GM12864 (cell line): ENCODE data around the gene PPP6R2.

ENCODE experiments used
- DNase-seq: peaks from one replicate; pipeline ENCODE4 v3.0.0-alpha.2; 2011; ENCODE audit warnings: low read depth
- H3K4me3 ChIP-seq: 2 replicates; pipeline ENCODE4 v1.5.1; 2011; ENCODE audit warnings: mild to moderate bottlenecking, low read depth, low read length, control low read depth
- CTCF ChIP-seq: IDR thresholded peaks from 2 replicates; pipeline ENCODE4 v1.5.1; 2011; ENCODE audit warnings: low read depth, mild to moderate bottlenecking, moderate library complexity, low read length, control low read depth, inconsistent platforms; ENCODE audit errors: missing control alignments

The PPP6R2 gene

GRCh38 chr22:50311606-50312351 lies 31.3 kb upstream of the PPP6R2 start:
- H3K4me3 ChIP-seq: no peak overlapping the region
- DNase-seq: no peak
- no peak for TF ChIP-seq CTCF

GRCh38 chr22:50312371-50312770 lies 30.8 kb upstream of the PPP6R2 start:
- no peak overlapping the region for H3K4me3 ChIP-seq
- no peak for TF ChIP-seq CTCF
- DNase-seq: no peak

- TF ChIP-seq CTCF: no peak
- DNase-seq: no peak
- no peak overlapping the region for H3K4me3 ChIP-seq
These were observed 30.1 kb upstream of the PPP6R2 start for GRCh38 chr22:50313021-50313420.

- DNase-seq: no peak
- peak overlapping the region; percentile 72 for H3K4me3 ChIP-seq
- no peak for TF ChIP-seq CTCF
These were observed 29.5 kb upstream of the PPP6R2 start for GRCh38 chr22:50313600-50313999.

- no peak for TF ChIP-seq CTCF
- no peak for DNase-seq
- H3K4me3 ChIP-seq: peak overlapping the region; percentile 72
These were observed 29.1 kb upstream of the PPP6R2 start for GRCh38 chr22:50314081-50314454.

- peak; percentile 78 for DNase-seq
- TF ChIP-seq CTCF: no peak
- H3K4me3 ChIP-seq: peak overlapping the region; percentile 72
These were observed 28.5 kb upstream of the PPP6R2 start for GRCh38 chr22:50314455-50315288.
